Mesendoderm (in vitro differentiated cells): ENCODE measurements around the gene INAFM2.

Experiments used
- DNase-seq: peaks from one replicate; pipeline ENCODE4 v3.0.0; 2013
- H2AK5ac ChIP-seq: 2 replicates; pipeline ENCODE4 v1.6.1; 2013; ENCODE audit warnings: low read length, inconsistent platforms
- H2BK120ac ChIP-seq: 2 replicates; pipeline ENCODE4 v1.6.1; 2013; ENCODE audit warnings: low read depth, mild to moderate bottlenecking, low read length, moderate library complexity, mixed read lengths
- H2BK15ac ChIP-seq: replicated peaks from 2 replicates; pipeline ENCODE4 v1.6.1; 2013; ENCODE audit warnings: low read depth, mild to moderate bottlenecking, moderate library complexity
- H2BK5ac ChIP-seq: 2 replicates; pipeline ENCODE4 v1.6.1; 2013; ENCODE audit warnings: low read length, inconsistent platforms
- H3K18ac ChIP-seq: 2 replicates; pipeline ENCODE4 v1.6.1; 2013; ENCODE audit warnings: mild to moderate bottlenecking, low read length, mixed read lengths
- H3K23ac ChIP-seq: one replicate; pipeline ENCODE4 v1.6.1; 2013; ENCODE audit warnings: low read length
- H3K27ac ChIP-seq: 2 replicates; pipeline ENCODE4 v1.5.1; 2013; ENCODE audit warnings: low read depth, mild to moderate bottlenecking, inconsistent platforms, low read length, moderate library complexity
- H3K27me3 ChIP-seq: 2 replicates; pipeline ENCODE4 v1.6.1; 2013; ENCODE audit warnings: low read length, control low read depth, mild to moderate bottlenecking, inconsistent platforms; ENCODE audit not compliant: insufficient read depth, poor library complexity
- H3K36me3 ChIP-seq: 2 replicates; pipeline ENCODE4 v1.6.1; 2013; ENCODE audit warnings: low read length, inconsistent platforms; ENCODE audit not compliant: control insufficient read depth, insufficient read depth
- H3K4ac ChIP-seq: one replicate; pipeline ENCODE4 v1.6.1; 2013; ENCODE audit warnings: low read depth, mild to moderate bottlenecking, low read length, moderate library complexity
- H3K4me1 ChIP-seq: 2 replicates; pipeline ENCODE4 v1.6.1; 2013; ENCODE audit warnings: low read depth, low read length, inconsistent platforms; ENCODE audit not compliant: control insufficient read depth
- H3K4me2 ChIP-seq: 2 replicates; pipeline ENCODE4 v1.6.1; 2013; ENCODE audit warnings: low read length
- H3K4me3 ChIP-seq: 2 replicates; pipeline ENCODE4 v1.5.1; 2013; ENCODE audit warnings: mild to moderate bottlenecking, low read length
- H3K56ac ChIP-seq: one replicate; pipeline ENCODE4 v1.6.1; 2013; ENCODE audit warnings: low read length
- H3K79me1 ChIP-seq: 2 replicates; pipeline ENCODE4 v1.6.1; 2013; ENCODE audit warnings: low read length, inconsistent platforms
- H3K79me2 ChIP-seq: 2 replicates; pipeline ENCODE4 v1.6.1; 2013; ENCODE audit warnings: mild to moderate bottlenecking, low read length; ENCODE audit not compliant: control insufficient read depth, insufficient read depth
- H3K9ac ChIP-seq: 2 replicates; pipeline ENCODE4 v1.6.1; 2013; ENCODE audit warnings: low read length, inconsistent platforms
- H4K5ac ChIP-seq: one replicate; pipeline ENCODE4 v1.6.1; 2013; ENCODE audit warnings: low read length
- H4K8ac ChIP-seq: one replicate; pipeline ENCODE4 v1.6.1; 2013; ENCODE audit warnings: low read depth, mild to moderate bottlenecking, control low read depth, low read length, moderate library complexity
- WGBS: extraction: QIAGEN DNeasy Blood & Tissue Kit; methylation state at CpG from one replicate; pipeline ENCODE4 v1.1.7; 2013; ENCODE audit warnings: low lambda C conversion rate, missing lambda C conversion rate; ENCODE audit not compliant: insufficient coverage; ENCODE audit errors: extremely low coverage; 5-methylcytosine and 5-hydroxymethylcytosine counted together

Gene INAFM2

DNA sequence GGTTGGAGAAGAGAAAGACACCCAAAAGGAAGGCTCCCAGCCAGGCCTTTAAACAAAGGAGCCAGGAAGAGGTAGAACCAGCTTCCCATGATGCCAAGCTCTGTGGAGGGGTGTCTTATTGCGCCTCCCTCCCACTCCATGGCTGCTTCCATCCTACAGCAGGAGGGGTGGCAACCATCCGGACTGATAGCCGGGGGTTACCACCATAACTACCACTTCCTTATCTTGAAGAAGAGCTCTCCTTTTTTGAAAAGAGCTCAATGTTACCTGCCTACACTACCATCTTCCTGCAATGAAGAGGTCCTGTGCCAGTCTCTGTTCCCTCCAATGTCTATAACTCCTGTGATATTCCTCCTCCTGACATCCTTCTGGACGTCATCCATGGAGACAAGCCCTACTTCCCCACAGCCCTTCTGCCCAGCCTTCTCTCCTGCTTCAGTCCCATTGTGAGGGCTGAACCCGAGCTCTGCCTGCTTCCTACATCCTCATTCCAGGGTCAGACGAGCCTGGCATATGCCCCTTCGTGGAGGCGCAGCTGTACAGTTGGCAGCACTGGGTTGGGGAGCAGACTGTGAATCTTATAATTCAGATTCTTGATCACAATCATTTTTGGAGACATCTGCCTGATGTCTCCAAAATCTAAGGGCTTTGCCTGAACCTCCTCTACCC, 8.8 kb downstream of the INAFM2 start:
- Histone ChIP-seq H3K56ac (no peak overlapping the region), H2AK5ac (no peak overlapping the region), H3K18ac (no peak overlapping the region), H2BK15ac (no peak overlapping the region), H4K5ac (no peak overlapping the region), H3K79me1 (no peaks in the 10 kb centered on the region), H3K4me1 (peaks cover 7% of the 10 kb centered on the region), H3K4me3 (no peak overlapping the region), H3K4me2 (no peak overlapping the region), H2BK5ac (no peak overlapping the region), H3K36me3 (no peaks in the 10 kb centered on the region), H4K8ac (no peak overlapping the region), H3K9ac (no peak overlapping the region), H2BK120ac (no peak overlapping the region), H3K4ac (no peak overlapping the region), H3K79me2 (no peaks in the 10 kb centered on the region), H3K27me3 (no peaks in the 10 kb centered on the region), H3K27ac (no peak overlapping the region), H3K23ac (no peak overlapping the region)
- no CpG with 5 or more reads among the region's 8 CpGs for WGBS
- no peak for DNase-seq

- H3K4me2 ChIP-seq, result no peak overlapping the region
- H3K23ac ChIP-seq, result no peak overlapping the region
- no peak overlapping the region for H4K8ac ChIP-seq
- H3K4me1 ChIP-seq, result no peaks in the 10 kb centered on the region
- no peak overlapping the region for H3K9ac ChIP-seq
- H2AK5ac ChIP-seq, result no peak overlapping the region
- H3K36me3 ChIP-seq, result no peaks in the 10 kb centered on the region
- H3K4me3 ChIP-seq, result no peak overlapping the region
- H3K79me1 ChIP-seq, result no peaks in the 10 kb centered on the region
- H3K18ac ChIP-seq, result no peak overlapping the region
- no peaks in the 10 kb centered on the region for H3K79me2 ChIP-seq
- H3K4ac ChIP-seq, result no peak overlapping the region
- H3K56ac ChIP-seq, result peak overlapping the region; percentile 15
- no peak for DNase-seq
- no peak overlapping the region for H2BK15ac ChIP-seq
- no peak overlapping the region for H2BK5ac ChIP-seq
- H2BK120ac ChIP-seq, result no peak overlapping the region
- no peak overlapping the region for H3K27ac ChIP-seq
- H4K5ac ChIP-seq, result no peak overlapping the region
- H3K27me3 ChIP-seq, result no peaks in the 10 kb centered on the region
- no CpG with 5 or more reads among the region's 12 CpGs for WGBS
Observed at GRCh38 chr15:40333922-40334492, 10.5 kb downstream of the INAFM2 start.

- no peak overlapping the region for H2BK5ac ChIP-seq
- no peaks in the 10 kb centered on the region for H3K36me3 ChIP-seq
- H3K79me1 ChIP-seq, result no peaks in the 10 kb centered on the region
- H2BK15ac ChIP-seq, result no peak overlapping the region
- no peak overlapping the region for H3K56ac ChIP-seq
- no peak overlapping the region for H2AK5ac ChIP-seq
- H3K27ac ChIP-seq, result no peak overlapping the region
- H3K18ac ChIP-seq, result no peak overlapping the region
- H3K4me2 ChIP-seq, result no peak overlapping the region
- H3K79me2 ChIP-seq, result no peaks in the 10 kb centered on the region
- H3K23ac ChIP-seq, result no peak overlapping the region
- H2BK120ac ChIP-seq, result no peak overlapping the region
- no peak overlapping the region for H3K9ac ChIP-seq
- no peak overlapping the region for H3K4me3 ChIP-seq
- H3K4ac ChIP-seq, result no peak overlapping the region
- no peaks in the 10 kb centered on the region for H3K27me3 ChIP-seq
- no CpG with 5 or more reads among the region's 3 CpGs for WGBS
- H4K8ac ChIP-seq, result no peak overlapping the region
- no peak for DNase-seq
- H4K5ac ChIP-seq, result no peak overlapping the region
- no peaks in the 10 kb centered on the region for H3K4me1 ChIP-seq
Observed at GRCh38 chr15:40334541-40334940, 11.0 kb downstream of the INAFM2 start.

- Histone ChIP-seq H3K56ac (no peak overlapping the region), H3K9ac (no peak overlapping the region), H4K8ac (no peak overlapping the region), H3K23ac (no peak overlapping the region), H4K5ac (no peak overlapping the region), H3K18ac (no peak overlapping the region), H3K27me3 (no peaks in the 10 kb centered on the region), H3K27ac (no peak overlapping the region), H3K36me3 (no peaks in the 10 kb centered on the region), H3K4ac (no peak overlapping the region), H2BK120ac (no peak overlapping the region), H2AK5ac (no peak overlapping the region), H2BK15ac (no peak overlapping the region), H3K79me1 (no peaks in the 10 kb centered on the region), H3K4me3 (no peak overlapping the region), H3K4me2 (no peak overlapping the region), H3K79me2 (no peaks in the 10 kb centered on the region), H3K4me1 (no peaks in the 10 kb centered on the region), H2BK5ac (no peak overlapping the region)
- no peak for DNase-seq
- no CpG with 5 or more reads among the region's 26 CpGs for WGBS
Observed at GRCh38 chr15:40334941-40335795, 11.7 kb downstream of the INAFM2 start.

DNA sequence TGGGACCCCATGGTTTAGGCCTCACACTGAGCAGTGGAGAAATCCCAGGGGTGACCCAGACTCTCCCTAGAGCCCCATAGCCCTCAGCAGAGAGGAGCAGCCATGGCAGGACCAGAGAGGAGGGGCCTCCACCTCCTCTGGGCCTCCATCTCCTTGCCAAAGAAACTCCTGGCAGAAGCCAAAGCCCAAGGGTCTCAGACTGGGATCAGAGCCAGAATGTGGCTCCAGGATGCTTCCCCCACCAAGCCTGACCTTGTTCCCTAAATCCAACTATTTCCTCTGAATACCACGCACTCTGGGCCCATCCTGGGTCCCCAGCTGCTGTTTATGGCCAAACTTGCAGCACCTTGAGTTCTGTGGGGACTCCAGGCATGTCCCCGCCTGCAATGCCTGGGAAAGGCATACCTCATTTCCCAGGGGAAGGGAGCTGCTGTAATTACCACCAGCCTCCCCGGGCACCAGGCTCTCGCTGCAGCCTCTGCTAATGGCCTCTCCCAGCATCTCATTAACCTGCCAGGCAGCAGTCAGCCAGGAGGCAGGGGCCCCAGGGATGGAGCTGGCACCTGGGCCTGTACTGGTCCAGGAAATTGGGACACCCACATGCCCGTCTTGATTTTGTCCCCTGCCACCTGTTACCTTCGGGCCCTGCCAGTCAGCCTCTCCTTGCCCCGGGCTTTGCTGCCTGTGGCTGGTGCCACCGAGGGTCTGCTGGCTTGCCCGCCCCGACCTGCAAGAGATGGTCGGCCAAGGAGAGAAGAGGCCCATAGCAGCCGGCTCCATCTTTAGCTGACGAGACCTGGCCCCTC, 12.6 kb downstream of the INAFM2 start:
- H3K4ac ChIP-seq, result no peak overlapping the region

More for the DNA sequence above, 12.6 kb downstream of the INAFM2 start:
- Histone ChIP-seq H3K4me3 (no peak overlapping the region), H2BK15ac (no peak overlapping the region), H4K5ac (no peak overlapping the region), H3K4me1 (no peaks in the 10 kb centered on the region), H2BK5ac (no peak overlapping the region), H4K8ac (no peak overlapping the region), H3K4me2 (no peak overlapping the region), H3K23ac (no peak overlapping the region), H3K56ac (no peak overlapping the region), H3K79me2 (no peaks in the 10 kb centered on the region), H2BK120ac (no peak overlapping the region), H3K79me1 (no peaks in the 10 kb centered on the region), H3K18ac (no peak overlapping the region), H3K27me3 (no peaks in the 10 kb centered on the region), H3K9ac (no peak overlapping the region), H2AK5ac (no peak overlapping the region), H3K27ac (no peak overlapping the region), H3K36me3 (no peaks in the 10 kb centered on the region)
- no peak for DNase-seq
- no CpG with 5 or more reads among the region's 13 CpGs for WGBS
